Activated T-cell treated with anti-CD3 and anti-CD28 coated beads, Interleukin-2, amount 50 U/mL, for 24 hours (primary cell): ENCODE measurements around the gene DCN.

ENCODE experiments used
- DNase-seq: peaks from one replicate; pipeline ENCODE4 v3.0.0-alpha.2; 2020
- H3K27ac Mint-ChIP-seq: 2 replicates; pipeline ENCODE4 v1.8.0; 2020; ENCODE audit warnings: mild to moderate bottlenecking, mixed read lengths
- H3K27me3 Mint-ChIP-seq: 2 replicates; pipeline ENCODE4 v1.8.0; 2020; ENCODE audit warnings: mixed read lengths
- H3K36me3 Mint-ChIP-seq: 2 replicates; pipeline ENCODE4 v1.8.0; 2020; ENCODE audit warnings: low read depth, mixed read lengths
- H3K4me1 Mint-ChIP-seq: 2 replicates; pipeline ENCODE4 v1.8.0; 2020; ENCODE audit warnings: low read depth, mixed read lengths
- H3K4me3 Mint-ChIP-seq: 2 replicates; pipeline ENCODE4 v1.8.0; 2020; ENCODE audit warnings: mild to moderate bottlenecking, moderate library complexity, mixed read lengths
- H3K9me3 Mint-ChIP-seq: 2 replicates; pipeline ENCODE4 v1.8.0; 2020; ENCODE audit warnings: mixed read lengths

The DCN gene

GRCh38 chr12:91178139-91178561, 4.5 kb downstream of the DCN start:
- no peaks in the 10 kb centered on the region for H3K27me3 Mint-ChIP-seq
- H3K36me3 Mint-ChIP-seq, result no peaks in the 10 kb centered on the region
- DNase-seq, result no peak
- H3K9me3 Mint-ChIP-seq, result no peaks in the 10 kb centered on the region
- no peaks in the 10 kb centered on the region for H3K4me1 Mint-ChIP-seq
- H3K27ac Mint-ChIP-seq, result no peak overlapping the region
- no peak overlapping the region for H3K4me3 Mint-ChIP-seq

GRCh38 chr12:91177381-91177780, 5.2 kb downstream of the DCN start:
- Mint-ChIP-seq H3K27ac (no peak overlapping the region), H3K9me3 (no peaks in the 10 kb centered on the region), H3K36me3 (no peaks in the 10 kb centered on the region), H3K4me3 (no peak overlapping the region), H3K27me3 (no peaks in the 10 kb centered on the region), H3K4me1 (no peaks in the 10 kb centered on the region)
- DNase-seq, result no peak

- Mint-ChIP-seq H3K27ac (no peak overlapping the region), H3K4me1 (no peaks in the 10 kb centered on the region), H3K9me3 (no peaks in the 10 kb centered on the region), H3K36me3 (no peaks in the 10 kb centered on the region), H3K27me3 (no peaks in the 10 kb centered on the region), H3K4me3 (no peak overlapping the region)
- no peak for DNase-seq
These were observed 5.7 kb downstream of the DCN start for GRCh38 chr12:91176915-91177314.

GRCh38 chr12:91176358-91176757, 6.3 kb downstream of the DCN start:
- Mint-ChIP-seq H3K36me3 (no peaks in the 10 kb centered on the region), H3K4me3 (no peak overlapping the region), H3K27me3 (no peaks in the 10 kb centered on the region), H3K4me1 (no peaks in the 10 kb centered on the region), H3K9me3 (no peaks in the 10 kb centered on the region), H3K27ac (no peak overlapping the region)
- no peak for DNase-seq

- DNase-seq, result no peak
- H3K9me3 Mint-ChIP-seq, result no peaks in the 10 kb centered on the region
- H3K27ac Mint-ChIP-seq, result no peak overlapping the region
- no peaks in the 10 kb centered on the region for H3K36me3 Mint-ChIP-seq
- H3K4me3 Mint-ChIP-seq, result no peak overlapping the region
- no peaks in the 10 kb centered on the region for H3K4me1 Mint-ChIP-seq
- no peaks in the 10 kb centered on the region for H3K27me3 Mint-ChIP-seq
These were observed 9.5 kb downstream of the DCN start for GRCh38 chr12:91173124-91173523.

GRCh38 chr12:91172096-91172495, 10.5 kb downstream of the DCN start:
- H3K9me3 Mint-ChIP-seq, result no peaks in the 10 kb centered on the region
- H3K36me3 Mint-ChIP-seq, result no peaks in the 10 kb centered on the region
- H3K27me3 Mint-ChIP-seq, result no peaks in the 10 kb centered on the region
- H3K4me3 Mint-ChIP-seq, result no peak overlapping the region
- H3K4me1 Mint-ChIP-seq, result no peaks in the 10 kb centered on the region
- H3K27ac Mint-ChIP-seq, result no peak overlapping the region
- no peak for DNase-seq

GRCh38 chr12:91171476-91171875, 11.1 kb downstream of the DCN start:
- Mint-ChIP-seq H3K9me3 (no peaks in the 10 kb centered on the region), H3K27me3 (no peaks in the 10 kb centered on the region), H3K27ac (no peak overlapping the region), H3K4me1 (no peaks in the 10 kb centered on the region), H3K36me3 (no peaks in the 10 kb centered on the region), H3K4me3 (no peak overlapping the region)
- DNase-seq, result no peak

- Mint-ChIP-seq H3K27me3 (no peaks in the 10 kb centered on the region), H3K4me3 (no peak overlapping the region), H3K27ac (no peak overlapping the region), H3K36me3 (no peaks in the 10 kb centered on the region), H3K4me1 (no peaks in the 10 kb centered on the region), H3K9me3 (no peaks in the 10 kb centered on the region)
- DNase-seq, result no peak
These were observed 19.5 kb downstream of the DCN start for GRCh38 chr12:91163116-91163515.

- no peaks in the 10 kb centered on the region for H3K4me1 Mint-ChIP-seq
- no peaks in the 10 kb centered on the region for H3K9me3 Mint-ChIP-seq
- H3K4me3 Mint-ChIP-seq, result no peak overlapping the region
- no peak for DNase-seq
- H3K27me3 Mint-ChIP-seq, result no peaks in the 10 kb centered on the region
- H3K27ac Mint-ChIP-seq, result no peak overlapping the region
- no peaks in the 10 kb centered on the region for H3K36me3 Mint-ChIP-seq
These were observed 21.6 kb downstream of the DCN start for GRCh38 chr12:91161009-91161408.

GRCh38 chr12:91155990-91156389, 26.6 kb downstream of the DCN start:
- Mint-ChIP-seq H3K4me3 (no peak overlapping the region), H3K36me3 (no peaks in the 10 kb centered on the region)

GRCh38 chr12:91154131-91154530, 28.5 kb downstream of the DCN start:
- no peaks in the 10 kb centered on the region for H3K27me3 Mint-ChIP-seq
- no peaks in the 10 kb centered on the region for H3K36me3 Mint-ChIP-seq
- no peaks in the 10 kb centered on the region for H3K4me1 Mint-ChIP-seq
- H3K4me3 Mint-ChIP-seq, result no peak overlapping the region
- no peak overlapping the region for H3K27ac Mint-ChIP-seq
- peaks cover 2% of the 10 kb centered on the region for H3K9me3 Mint-ChIP-seq
- DNase-seq, result no peak

More at GRCh38 chr12:91155990-91156389, 26.6 kb downstream of the DCN start:
- no peak overlapping the region for H3K27ac Mint-ChIP-seq
- H3K9me3 Mint-ChIP-seq, result no peaks in the 10 kb centered on the region
- no peaks in the 10 kb centered on the region for H3K27me3 Mint-ChIP-seq
- H3K4me1 Mint-ChIP-seq, result no peaks in the 10 kb centered on the region
- DNase-seq, result no peak

- no peak for DNase-seq
- H3K27ac Mint-ChIP-seq, result no peak overlapping the region
These were observed 38.6 kb downstream of the DCN start for GRCh38 chr12:91144053-91144452.

GRCh38 chr12:91143206-91143605, 39.4 kb downstream of the DCN start:
- Mint-ChIP-seq H3K4me3 (no peak overlapping the region), H3K4me1 (no peaks in the 10 kb centered on the region), H3K36me3 (no peaks in the 10 kb centered on the region), H3K27me3 (no peaks in the 10 kb centered on the region), H3K27ac (no peak overlapping the region), H3K9me3 (no peaks in the 10 kb centered on the region)
- no peak for DNase-seq

More at GRCh38 chr12:91144053-91144452, 38.6 kb downstream of the DCN start:
- Mint-ChIP-seq H3K9me3 (no peaks in the 10 kb centered on the region), H3K4me1 (no peaks in the 10 kb centered on the region), H3K4me3 (no peak overlapping the region), H3K27me3 (no peaks in the 10 kb centered on the region), H3K36me3 (no peaks in the 10 kb centered on the region)

- Mint-ChIP-seq H3K9me3 (no peaks in the 10 kb centered on the region), H3K27me3 (peaks cover 7% of the 10 kb centered on the region), H3K36me3 (no peaks in the 10 kb centered on the region), H3K4me3 (no peak overlapping the region), H3K27ac (no peak overlapping the region), H3K4me1 (no peaks in the 10 kb centered on the region)
- no peak for DNase-seq
These were observed 40.4 kb downstream of the DCN start for GRCh38 chr12:91142221-91142631.

- no peaks in the 10 kb centered on the region for H3K4me1 Mint-ChIP-seq
- H3K4me3 Mint-ChIP-seq, result no peak overlapping the region
- DNase-seq, result no peak
- H3K9me3 Mint-ChIP-seq, result peaks cover 1% of the 10 kb centered on the region
- H3K27me3 Mint-ChIP-seq, result peaks cover 9% of the 10 kb centered on the region
- H3K36me3 Mint-ChIP-seq, result no peaks in the 10 kb centered on the region
- no peak overlapping the region for H3K27ac Mint-ChIP-seq
These were observed 42.3 kb downstream of the DCN start for GRCh38 chr12:91140026-91140931.
